Stimulated activated CD4-positive, alpha-beta T cell treated with anti-CD3 and anti-CD28 coated beads, Interleukin-4, amount 100 ng/mL, for 4 hours (primary cell): Measurements from ENCODE around the gene TUBA3C.
"Not testable (repeated sequence)": the region's sequence is repeated elsewhere in the genome, so short reads cannot be mapped to it uniquely, and the experiment has no call there.

Source experiments
- DNase-seq, 2 experiments: peaks; one replicate each; pipeline ENCODE4 v3.0.0-alpha.2; 2020

The TUBA3C gene

DNA sequence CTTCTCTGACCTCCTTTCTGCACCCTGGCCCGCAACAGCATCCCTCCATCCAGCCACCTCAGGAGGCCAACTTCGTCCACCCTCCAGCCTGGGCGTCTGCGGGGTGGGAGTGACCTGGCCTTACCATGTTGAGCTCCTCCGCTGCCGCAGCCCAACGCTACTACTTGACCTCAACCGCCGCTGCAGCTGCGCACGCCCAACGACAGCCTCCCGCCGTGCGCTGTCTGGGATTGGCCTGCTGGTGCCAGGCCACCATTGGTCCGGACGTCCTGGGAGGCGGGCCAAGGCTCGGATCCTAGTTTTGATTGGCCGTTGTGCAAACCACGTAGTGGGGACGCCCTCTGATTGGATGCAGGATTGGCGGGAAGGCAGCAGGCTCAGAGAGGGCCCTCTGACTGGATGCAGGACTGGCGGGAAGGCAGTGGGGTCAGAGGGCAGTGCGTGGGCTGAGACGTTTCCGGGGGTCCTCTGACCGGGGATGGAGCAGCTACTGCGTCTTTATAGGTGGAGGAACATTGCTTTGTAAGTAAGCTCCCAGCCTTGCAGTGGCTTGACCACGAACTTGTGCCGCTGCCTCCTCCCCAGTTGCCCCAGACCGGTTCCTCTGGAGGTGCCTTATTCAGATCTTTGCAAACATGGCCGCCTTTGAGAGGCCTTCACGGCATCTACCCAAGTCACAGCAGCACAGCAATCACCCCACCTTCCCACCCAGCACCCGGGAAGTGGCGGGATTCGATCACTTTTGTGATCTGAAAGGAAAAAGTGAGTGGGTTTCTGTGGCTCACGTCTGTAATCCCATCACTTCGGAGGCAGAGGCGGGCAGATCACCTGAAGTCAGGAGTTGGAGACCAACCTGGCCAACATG, at the start of gene TUBA3C:
Gene TUBA3C (minus strand): TSS at position 204 of the 865 bp plus-strand sequence. CDS start 77 bp downstream, at position 127.
- DNase-seq = no peak

DNA sequence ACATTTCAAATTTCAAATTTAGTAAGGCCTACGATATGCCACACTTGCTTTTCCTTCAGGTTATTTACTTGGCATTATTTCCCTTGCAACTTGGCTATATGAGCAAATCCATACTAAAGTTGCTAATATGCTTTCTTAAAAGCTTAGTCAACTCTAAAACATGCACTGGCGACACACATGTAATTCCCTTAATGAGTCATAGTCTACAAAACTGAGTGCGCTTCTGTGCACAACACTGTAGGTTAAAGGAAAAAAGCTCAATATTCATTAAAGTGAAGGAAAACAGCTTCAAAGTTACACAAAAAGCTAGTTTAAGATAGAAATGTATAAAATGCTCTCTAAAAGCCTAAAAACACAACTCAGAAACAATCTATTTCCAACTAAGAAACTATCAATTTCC, 25.8 kb upstream of the TUBA3C start:
- DNase-seq = not testable (repeated sequence)

DNA sequence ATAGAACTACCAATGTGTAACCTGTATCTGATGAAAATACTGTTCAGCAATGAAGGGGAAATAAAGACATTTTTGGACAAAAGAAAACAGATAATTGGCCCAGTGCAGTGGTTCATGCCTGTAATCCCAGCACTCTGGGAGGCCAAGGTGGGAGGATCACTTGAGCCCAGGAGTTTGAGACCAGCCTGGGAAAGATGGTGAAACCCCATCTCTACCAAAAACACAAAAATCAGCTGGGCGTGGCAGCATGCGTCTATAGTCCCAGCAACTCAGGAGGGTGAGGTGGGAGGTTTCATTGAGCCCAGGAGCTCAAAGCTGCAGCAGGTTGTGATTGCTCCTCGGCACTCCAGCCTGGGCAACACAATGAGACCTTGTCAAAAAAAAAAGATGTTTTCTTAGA, 11.0 kb upstream of the TUBA3C start:
- DNase-seq = not testable (repeated sequence)

GRCh38 chr13:19189911-19190310, 8.3 kb upstream of the TUBA3C start:
- not testable (repeated sequence) for DNase-seq

- DNase-seq = not testable (repeated sequence)
These were observed 7.7 kb upstream of the TUBA3C start for GRCh38 chr13:19189368-19189767.

- no peak for DNase-seq
These were observed 4.4 kb upstream of the TUBA3C start for GRCh38 chr13:19185865-19186645.

DNA sequence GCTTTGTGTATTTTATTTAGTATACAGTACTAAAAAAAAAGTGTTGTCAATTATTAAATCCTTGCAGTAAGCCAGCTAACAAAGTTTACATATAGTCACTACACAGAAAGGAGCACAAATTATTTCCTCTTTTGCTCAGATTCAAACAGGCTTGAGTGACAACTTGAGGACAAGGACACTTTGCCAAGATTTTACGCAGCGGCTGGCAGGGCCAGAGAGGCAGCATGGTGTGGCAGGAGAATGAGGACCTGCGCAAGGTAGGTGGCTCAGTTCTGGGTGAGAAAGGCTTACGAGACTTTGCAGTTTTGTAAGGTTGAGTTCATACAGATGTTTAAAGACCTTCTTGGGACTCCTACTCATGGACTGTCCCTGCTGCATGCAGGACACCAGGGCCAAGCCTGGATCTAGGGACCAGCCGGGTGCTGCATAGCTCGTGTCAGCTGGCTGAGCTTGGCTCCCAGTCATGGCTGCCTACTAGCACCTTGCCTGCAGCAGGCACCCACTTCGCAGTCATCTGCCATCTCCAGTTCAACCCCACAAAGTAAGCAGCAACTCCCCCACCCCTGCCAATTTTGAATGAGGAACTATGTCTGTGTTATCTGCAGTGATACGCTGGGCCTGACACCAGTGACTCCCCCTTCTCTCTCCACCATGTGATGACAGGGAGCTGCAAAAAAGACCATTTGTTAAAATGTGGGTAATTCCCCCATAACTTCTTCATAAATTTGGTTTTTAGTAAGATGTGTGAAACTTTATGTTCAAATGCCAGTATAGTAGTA, 3.7 kb upstream of the TUBA3C start:
- no peak for DNase-seq

DNA sequence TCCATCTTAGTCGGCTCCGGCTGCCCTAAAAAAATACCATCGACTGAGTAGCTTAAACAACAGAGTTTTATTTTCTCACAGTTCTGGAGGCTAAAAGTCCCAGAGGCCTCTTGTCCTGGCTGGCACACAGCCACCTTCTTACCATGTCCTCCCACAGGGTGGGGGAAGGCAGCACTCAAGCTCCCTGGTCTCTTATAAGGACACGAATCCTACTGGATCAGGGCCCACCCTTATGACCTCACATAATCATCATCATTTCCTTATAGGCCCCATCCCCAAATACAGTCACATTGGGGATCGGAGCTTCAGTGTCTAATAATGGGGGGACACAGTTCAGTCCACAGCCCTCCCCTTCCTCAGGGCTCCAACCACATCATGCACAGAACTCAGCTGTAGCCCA, 2.6 kb upstream of the TUBA3C start:
- no peak for DNase-seq

DNA sequence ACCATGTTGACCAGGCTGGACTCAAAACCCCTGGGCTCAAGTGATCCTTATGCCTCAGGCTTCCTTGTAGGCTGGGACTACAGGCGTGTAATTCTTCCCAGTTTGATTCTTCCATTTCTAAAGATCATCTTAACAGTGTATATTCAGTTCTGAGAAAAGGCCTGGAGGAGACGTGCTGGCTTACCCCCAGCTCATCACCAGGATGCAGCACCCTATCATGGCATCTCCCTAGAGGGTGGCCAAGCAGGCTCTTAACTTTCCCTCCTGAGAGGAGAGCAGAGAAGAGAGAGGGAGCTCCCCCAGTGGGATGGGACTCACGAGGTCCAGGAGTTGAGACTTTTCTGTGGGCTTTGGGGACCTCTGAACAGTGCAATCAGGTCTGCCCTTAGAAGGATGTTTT, 2.1 kb upstream of the TUBA3C start:
- no peak for DNase-seq

DNA sequence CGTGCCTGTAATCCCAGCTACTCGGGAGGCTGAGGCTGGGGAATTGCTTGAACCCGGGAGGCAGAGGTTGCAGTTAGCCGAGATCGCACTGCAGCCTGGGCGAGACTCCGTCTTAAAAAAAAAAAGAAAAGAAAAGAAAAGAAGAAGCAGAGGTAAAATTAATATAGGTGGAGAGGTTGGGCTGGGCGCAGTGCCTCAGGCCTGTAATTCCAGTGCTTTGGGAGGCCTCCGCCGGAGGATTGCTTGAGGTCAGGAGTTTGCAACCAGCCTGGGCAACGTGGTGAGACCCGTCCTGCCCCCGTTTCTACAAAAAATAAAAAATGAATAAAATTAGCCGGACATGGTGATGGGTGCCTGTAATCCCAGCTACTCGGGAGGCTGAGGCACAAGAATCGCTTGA, 912 bp upstream of the TUBA3C start:
- no peak for DNase-seq

GRCh38 chr13:19181021-19181620, 503 bp downstream of the TUBA3C start:
- DNase-seq = no peak

GRCh38 chr13:19179916-19180315, 1.7 kb downstream of the TUBA3C start:
- DNase-seq = no peak

DNA sequence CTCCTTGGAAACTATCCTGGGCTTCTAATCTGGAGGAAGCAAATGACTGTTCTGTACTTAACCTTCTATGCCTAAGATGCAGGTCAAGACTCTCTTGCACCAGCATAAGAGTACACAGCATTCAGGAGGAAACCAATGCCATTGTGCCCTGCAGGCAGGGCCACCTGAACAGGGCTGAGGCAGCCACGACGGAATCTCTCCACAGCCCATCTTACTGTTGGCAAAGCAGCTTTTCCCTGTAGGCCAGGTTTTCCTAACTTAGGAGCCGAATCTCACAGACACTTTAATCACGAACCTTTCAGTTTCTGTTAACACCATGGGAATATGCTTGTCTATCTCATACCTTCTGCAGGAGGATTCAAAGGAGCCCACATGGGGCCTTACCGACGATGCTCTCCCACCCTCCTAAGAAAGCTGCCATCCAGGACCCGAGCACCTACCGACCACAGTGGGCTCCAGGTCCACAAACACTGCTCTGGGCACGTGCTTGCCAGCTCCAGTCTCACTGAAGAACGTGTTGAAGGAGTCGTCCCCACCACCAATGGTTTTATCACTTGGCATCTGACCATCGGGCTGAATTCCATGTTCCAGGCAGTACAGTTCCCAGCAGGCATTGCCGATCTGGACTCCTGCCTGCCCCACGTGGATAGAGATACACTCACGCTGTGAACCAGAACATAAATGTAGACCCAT, 2.6 kb downstream of the TUBA3C start:
- no peak for DNase-seq

- DNase-seq = not testable (repeated sequence)
These were observed 4.4 kb downstream of the TUBA3C start for GRCh38 chr13:19176981-19177776.

DNA sequence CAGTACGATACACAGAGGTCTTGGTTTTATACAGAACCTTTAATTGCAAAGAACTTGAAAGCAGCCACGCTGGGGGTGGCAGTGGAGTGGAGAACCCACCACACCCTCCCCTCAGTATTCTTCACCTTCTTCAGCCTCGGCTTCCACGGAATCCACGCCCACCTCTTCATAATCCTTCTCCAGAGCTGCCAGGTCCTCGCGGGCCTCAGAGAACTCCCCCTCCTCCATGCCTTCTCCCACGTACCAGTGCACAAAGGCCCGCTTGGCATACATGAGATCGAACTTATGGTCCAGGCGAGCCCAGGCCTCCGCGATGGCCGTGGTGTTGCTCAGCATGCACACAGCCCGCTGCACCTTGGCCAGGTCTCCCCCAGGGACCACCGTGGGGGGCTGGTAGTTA, 7.9 kb downstream of the TUBA3C start:
- DNase-seq = no peak

DNA sequence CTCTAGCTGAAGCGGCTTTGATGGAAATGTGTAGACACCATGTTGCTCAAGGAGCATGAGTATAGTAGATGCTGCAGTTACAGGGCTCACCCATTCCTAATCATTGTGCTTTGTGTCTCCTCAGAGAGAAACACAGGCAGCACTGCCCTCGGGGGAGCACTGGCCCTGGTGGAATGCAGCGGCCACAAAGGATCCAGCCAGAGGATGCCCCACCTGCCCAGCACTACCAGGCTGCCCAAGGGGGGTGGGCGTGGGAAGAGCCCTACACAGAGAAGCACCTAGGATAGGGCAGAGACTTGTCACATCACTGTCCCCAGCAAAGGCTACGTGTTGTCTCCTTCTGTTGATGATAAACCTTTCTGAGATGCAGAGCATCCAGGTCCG, 9.0 kb downstream of the TUBA3C start:
- DNase-seq = no peak

DNA sequence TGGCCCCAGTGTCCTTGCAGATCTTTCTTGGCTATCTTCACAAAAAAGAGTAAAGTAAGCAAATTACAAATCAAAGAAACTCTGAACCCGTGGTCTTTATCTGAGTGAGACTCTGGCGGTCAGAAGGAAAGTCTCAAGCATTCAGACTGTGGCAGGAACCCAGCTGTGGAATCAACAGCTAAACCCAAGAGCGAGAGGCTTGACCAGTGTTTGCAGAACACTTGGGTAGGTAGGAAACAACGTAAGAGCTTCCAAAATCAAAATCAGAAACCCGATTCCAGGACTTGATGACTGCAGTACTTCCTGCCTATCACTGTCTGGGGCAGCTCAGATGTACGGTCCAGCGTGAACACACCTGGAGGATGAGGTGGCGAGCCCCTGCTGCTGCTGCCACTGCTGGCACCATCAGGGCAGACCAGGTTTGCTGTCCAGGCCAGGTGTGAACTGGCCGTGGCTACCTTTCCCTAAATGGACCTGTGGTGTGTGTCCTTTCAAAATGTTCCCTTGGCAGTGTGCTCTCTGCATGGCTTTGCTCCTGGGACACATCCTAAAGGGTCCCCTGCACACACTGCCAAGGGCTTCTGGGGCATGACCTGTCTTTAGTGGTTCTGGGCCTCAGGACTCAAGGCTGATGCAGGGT, 9.5 kb downstream of the TUBA3C start:
- DNase-seq = no peak

GRCh38 chr13:19171563-19171962, 10.1 kb downstream of the TUBA3C start:
- no peak for DNase-seq

DNA sequence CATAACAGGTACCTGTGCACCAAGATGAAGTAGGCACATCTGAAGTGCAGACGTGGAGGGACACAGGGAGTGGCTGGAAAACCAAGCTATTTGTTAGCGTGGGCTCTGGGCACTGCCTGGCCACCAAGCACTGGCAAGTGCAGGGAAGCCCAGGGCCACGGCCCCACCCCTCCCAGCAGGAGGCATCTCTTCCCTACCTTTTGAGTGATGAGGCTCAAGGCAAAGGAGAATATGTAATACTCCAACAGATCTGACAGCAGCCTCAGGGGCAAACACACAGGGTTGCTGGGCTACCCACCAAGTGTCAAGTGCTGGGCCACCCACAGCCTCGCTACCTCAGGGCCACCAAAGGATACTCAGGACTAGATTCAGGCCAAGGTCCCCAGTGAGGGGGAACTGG, 11.6 kb downstream of the TUBA3C start:
- DNase-seq = no peak

DNA sequence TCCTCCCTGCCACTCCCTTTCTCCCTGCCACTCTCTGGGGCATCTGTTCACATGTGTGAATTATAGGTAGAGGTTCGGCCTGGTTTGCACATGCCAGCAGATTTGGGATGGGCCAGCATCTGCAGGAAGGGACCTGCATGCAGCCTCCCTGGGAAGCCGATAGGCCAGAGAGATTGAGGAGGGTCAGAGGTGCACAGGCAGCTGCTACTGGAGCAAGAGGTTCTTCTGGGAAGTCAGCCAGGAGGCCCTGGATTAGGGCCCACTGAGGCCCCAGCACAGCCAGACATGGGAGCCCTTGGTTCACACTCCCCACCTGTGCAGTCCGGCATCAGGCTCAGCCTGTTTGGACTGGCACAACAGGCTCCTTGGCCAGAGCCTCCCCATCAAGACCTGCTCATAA, 12.1 kb downstream of the TUBA3C start:
- no peak for DNase-seq

- no peak for DNase-seq
These were observed 20.3 kb downstream of the TUBA3C start for GRCh38 chr13:19161308-19161707.
